Subcutaneous abdominal adipose tissue (tissue), 5 donors: ENCODE measurements around the gene IDH3A.

Experiments used
- H3K27ac ChIP-seq: one replicate; pipeline ENCODE4 v1.7.0; 2013; ENCODE audit warnings: low read depth, mild to moderate bottlenecking, inconsistent platforms, low read length, moderate library complexity
- H3K27me3 ChIP-seq, 5 donors: one replicate each; pipeline ENCODE4 v1.7.0; 2013; ENCODE audit warnings: low read length in 5 of 5, inconsistent platforms in 1 of 5; ENCODE audit not compliant: control insufficient read depth in 5 of 5, insufficient read depth in 4 of 5
- H3K36me3 ChIP-seq, 5 donors: one replicate each; pipeline ENCODE4 v1.7.0; 2013; ENCODE audit warnings: low read length in 5 of 5; ENCODE audit not compliant: control insufficient read depth in 5 of 5, insufficient read depth in 5 of 5
- H3K4me1 ChIP-seq, 5 donors: one replicate each; pipeline ENCODE4 v1.7.0; 2013; ENCODE audit warnings: low read length in 5 of 5, mild to moderate bottlenecking in 3 of 5, moderate library complexity in 1 of 5; ENCODE audit not compliant: control insufficient read depth in 5 of 5, insufficient read depth in 5 of 5
- H3K4me3 ChIP-seq, 5 donors: one replicate each; pipeline ENCODE4 v1.7.0; 2013; ENCODE audit warnings: low read length in 5 of 5, low read depth in 1 of 5
- H3K9ac ChIP-seq, 5 donors: one replicate each; pipeline ENCODE4 v1.7.0; 2013; ENCODE audit warnings: low read length in 5 of 5, mild to moderate bottlenecking in 4 of 5, moderate library complexity in 3 of 5
- H3K9me3 ChIP-seq, 5 donors: one replicate each; pipeline ENCODE4 v1.7.0; 2013; ENCODE audit warnings: low read length in 5 of 5; ENCODE audit not compliant: control insufficient read depth in 5 of 5
- donor health status: healthy.
- donor health status: healthy.
- donor health status: healthy.
- donor health status: healthy.
- donor health status: healthy.

The IDH3A gene

DNA sequence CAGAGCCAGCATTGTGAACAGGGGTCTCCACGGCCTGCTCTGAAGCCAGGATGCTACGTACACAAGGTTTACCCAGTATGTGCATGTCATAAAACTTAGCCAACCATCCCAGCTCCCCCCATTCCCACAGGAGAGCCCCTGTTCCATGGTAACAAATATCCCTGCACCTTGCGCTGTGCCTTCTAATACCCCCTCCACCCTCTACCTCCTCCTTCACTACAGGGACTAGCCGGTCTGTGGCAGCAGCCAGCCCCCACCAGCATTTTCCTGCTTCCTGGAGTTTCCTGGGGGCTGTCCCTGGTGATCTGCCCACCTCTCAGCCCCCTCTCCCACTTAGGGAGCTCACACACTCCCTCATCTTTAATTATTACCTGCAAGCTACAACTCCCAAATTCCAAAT lies 64.8 kb downstream of the IDH3A start:
- Histone ChIP-seq H3K4me3 (no peak overlapping the region), H3K27ac (no peak overlapping the region), H3K9me3 (no peaks in the 10 kb centered on the region), H3K4me1 (peaks cover 6 to 38% (median 31%) of the 10 kb centered on the region in 5 donors), H3K36me3 (no peaks in the 10 kb centered on the region), H3K27me3 (peaks cover 0 to 4% (median 0%) of the 10 kb centered on the region in 5 donors), H3K9ac (no peak overlapping the region)

DNA sequence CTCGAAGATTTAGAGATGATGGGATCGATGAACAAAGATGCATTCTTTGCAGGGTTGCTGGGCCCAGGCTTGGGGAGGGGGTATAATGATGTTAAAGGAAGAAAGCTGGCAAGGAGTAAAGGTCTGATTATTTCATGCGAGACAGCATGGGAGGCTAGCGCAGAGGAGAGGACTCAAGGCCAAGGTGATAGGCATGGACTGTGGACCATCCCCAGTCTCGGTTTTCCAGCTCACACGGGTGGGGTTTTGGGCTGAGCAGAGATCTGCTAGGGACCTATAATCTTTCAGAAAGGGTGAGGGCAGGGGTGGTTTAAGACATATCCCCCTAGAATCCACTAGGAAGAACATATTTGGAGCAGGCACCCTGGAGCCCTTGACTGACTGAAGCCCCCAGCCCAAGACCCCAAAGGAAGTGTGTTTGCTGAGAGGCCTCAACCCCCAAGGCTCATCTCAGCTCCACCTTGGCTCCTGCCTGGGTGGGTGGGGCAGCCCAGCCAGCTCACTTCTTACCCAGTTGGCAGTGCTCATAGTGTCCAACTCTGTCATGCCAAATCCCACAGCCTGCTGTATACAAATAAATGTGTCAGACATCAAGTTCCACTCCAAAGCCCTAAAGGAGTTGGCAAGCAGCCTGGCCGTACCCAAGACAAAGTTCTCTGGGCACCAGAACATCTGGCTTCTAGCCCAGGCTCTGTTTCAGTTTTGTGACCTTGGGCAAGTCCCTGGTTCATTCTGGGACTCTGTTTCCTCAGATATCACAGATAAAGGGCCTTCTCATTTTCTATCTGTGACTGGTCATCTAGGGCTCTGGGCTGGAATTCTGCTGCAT lies 67.3 kb downstream of the IDH3A start:
- H3K27ac ChIP-seq, result peak overlapping the region; percentile 90
- H3K4me1 ChIP-seq, result peaks cover 6 to 28% (median 20%) of the 10 kb centered on the region in 5 donors
- peak overlapping the region in 1 of 5 donors; percentile 53 for H3K9ac ChIP-seq
- H3K27me3 ChIP-seq, result peaks cover 0 to 4% (median 0%) of the 10 kb centered on the region in 5 donors
- H3K4me3 ChIP-seq, result no peak overlapping the region
- no peaks in the 10 kb centered on the region for H3K36me3 ChIP-seq
- H3K9me3 ChIP-seq, result no peaks in the 10 kb centered on the region

DNA sequence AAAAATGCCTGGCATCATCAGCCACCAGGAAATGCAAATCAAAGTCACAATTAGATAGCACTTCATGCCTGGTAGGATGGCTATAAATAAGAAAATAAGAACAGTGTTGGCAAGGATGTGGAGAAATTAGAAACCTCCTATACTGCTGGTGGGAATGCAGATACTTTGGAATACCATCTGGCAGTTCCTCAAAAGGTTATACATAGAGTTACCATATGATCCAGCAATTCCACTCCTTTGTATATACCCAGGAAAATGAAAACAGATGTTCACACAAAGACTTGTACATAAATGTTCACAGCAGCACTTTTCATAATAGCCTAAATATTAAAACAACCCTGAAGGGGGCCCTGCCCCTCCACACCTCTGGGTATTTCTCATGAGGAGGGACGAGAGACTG lies 71.6 kb downstream of the IDH3A start:
- Histone ChIP-seq H3K27me3 (no peaks in the 10 kb centered on the region), H3K4me1 (peaks cover 4 to 16% (median 15%) of the 10 kb centered on the region in 5 donors), H3K9ac (no peak overlapping the region), H3K36me3 (no peaks in the 10 kb centered on the region), H3K9me3 (no peaks in the 10 kb centered on the region), H3K4me3 (no peak overlapping the region), H3K27ac (no peak overlapping the region)
